Fibroblast of skin of left biceps (primary cell): Measurements from ENCODE around the gene PTPRS.

ENCODE experiments used
- DNase-seq, 2 experiments: peaks; one replicate each; pipeline ENCODE4 v3.0.0-alpha.2; 2013; ENCODE audit warnings: low read depth in 2 of 2

Gene PTPRS

DNA sequence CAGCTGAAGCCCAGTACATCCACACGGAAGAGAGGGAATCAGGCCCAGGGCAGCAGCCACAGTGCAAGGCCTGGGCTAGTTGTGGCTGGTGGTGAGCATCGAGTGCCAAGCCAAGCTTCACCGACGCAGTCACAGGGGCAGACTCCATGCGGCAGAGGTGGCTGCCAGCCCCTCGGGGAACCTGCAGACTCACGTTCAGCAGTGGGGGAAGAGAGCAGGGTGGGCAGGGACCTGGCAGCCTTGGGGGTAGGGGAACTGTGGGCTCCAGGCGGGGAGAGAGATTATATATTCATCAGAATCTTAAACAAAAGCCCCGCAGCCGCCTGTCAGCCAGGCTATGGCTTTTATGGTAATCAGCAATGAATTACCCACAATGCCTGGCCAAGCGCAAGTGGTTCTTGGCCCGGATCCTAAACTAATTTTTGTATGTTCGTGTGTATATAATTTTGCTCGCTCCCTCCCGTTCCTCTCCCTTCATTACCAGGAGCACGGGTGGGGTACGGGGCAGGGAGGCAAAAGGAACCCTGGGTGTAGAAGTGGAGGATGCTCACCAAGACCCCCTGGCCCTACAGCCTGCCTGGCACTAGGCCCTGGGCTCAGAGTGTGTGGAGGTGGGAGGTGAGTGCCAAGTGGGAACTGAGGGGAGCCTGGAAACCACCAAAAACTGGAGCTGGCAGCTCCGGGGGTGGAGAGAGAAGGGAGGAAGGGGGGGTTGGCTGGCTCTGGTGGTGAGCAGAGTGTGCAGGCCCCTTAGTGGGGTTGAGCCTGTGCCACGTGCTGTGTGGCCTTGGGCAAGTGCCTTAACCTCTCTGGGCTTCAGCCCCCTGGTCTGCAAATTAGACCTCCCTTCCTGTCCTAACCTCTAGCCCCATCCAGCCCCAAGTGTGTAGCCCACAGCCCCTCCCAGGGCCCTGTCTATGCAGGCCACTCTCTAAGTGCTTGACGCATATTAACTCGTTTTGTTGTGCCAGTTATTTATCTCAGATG, 31.9 kb downstream of the PTPRS start:
- DNase-seq: peak; percentile 70 to 72

DNA sequence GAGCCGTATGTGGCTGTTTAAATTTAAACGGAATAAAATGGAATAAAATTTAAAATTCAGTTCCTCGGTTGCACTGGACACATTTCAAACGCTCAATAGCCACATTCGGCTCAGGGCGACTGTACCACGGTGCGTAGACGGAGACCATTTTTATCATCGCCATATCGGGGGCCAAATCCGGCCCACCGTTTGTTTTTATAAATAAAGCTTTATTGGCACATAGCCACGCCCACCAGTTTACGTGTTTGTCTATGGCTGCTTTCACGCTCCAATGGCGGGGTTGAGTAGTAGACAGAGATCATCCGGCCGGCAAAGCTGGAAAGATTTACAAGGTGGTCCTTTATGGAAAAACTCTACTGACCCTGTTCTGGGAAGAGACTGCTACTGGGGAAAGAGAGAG, 33.0 kb downstream of the PTPRS start:
- DNase-seq: no peak

DNA sequence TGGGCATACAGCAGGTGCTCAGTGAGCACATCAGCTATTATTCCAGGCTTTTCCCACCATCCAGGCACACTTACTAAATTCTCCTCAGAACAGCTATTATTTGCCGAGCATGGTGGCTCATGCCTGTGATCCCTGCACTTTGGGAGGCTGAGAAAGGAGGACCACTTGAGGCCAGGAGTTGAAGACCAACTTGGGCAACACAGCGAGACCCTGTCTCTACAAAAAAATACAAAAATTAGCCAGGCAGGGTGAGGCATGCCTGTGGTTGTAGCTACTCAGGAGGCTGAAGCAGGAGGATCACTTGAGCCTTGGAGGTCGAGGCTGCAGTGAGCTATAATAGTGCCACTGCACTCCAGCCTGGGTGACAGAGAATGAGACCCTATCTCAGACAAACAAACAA, 35.4 kb downstream of the PTPRS start:
- no peak for DNase-seq

DNA sequence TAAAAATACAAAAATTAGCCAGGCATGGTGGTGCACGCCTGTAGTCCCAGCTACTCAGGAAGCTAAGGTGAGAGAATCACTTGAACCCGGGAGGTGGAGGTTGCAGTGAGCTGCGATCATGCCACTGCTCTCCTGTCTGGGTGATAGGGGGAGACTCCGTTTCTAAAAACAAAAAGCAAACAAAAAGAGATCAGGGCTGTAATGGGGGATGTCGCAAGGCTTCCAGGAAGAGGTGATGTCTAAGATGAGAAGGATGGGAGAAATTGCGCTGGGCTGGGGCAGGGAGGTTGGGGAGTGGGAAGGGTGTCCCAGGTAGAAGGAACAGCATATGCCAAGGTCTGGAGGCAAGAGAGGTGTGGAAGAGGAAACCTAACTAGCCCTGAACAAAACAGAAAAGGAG, 36.1 kb downstream of the PTPRS start:
- no peak for DNase-seq

DNA sequence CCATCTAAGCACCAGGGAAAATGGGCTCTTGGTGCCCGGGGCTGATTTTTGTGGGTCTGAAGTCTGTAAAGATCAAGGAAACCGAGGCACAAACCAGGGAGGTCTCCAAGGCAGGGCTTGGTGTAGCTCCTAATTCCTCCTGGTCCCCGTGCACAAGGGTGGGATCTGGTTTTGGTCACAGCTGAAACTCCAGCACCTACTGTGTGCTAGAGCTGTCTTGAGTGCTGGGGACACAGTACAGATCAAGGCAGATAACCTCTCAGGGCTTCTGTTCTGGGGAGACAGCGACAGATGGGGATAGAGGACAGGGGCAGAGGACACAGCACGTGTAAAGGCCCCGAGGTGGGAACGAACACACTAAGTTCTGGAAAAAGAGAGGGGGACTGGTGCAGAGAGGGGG, 37.4 kb downstream of the PTPRS start:
- DNase-seq: no peak

DNA sequence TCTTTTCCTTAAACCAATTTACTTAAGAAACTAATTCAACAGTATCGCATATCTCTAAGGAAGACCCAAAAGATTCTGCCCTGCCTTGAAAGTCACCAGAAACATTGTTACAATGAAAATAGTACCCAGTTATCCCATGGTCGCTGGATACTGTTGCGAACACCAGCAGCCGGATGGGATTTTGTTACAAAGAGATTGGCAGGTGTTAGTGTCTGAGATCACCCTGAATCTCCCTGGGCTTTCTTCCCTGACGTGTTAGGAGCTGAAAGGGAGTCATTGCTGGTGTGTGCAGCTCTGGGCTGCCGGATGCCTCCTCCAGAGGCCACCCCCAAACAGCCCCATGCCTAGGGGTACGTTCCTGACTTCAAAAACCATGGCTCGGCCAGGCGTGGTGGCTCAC, 38.2 kb downstream of the PTPRS start:
- no peak for DNase-seq

DNA sequence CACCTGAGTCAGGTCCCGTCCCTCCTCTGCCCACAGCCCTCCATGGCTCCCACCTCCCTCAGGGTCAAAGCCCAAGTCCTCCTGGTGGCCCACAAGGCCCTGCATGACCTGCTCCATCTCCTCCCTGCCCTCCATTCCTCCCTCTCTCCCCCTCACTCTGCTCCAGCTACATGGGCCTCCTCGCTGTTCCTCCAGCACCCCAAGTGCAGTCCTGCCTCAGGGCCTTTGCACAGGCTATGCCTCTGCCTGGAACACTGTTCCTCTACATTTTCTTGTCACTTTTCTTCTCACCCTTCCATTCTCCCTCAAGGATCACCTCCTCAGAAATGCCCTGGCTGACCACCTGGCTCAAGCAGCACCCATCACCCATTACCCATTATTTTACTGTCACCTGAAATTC, 41.5 kb downstream of the PTPRS start:
- no peak for DNase-seq

DNA sequence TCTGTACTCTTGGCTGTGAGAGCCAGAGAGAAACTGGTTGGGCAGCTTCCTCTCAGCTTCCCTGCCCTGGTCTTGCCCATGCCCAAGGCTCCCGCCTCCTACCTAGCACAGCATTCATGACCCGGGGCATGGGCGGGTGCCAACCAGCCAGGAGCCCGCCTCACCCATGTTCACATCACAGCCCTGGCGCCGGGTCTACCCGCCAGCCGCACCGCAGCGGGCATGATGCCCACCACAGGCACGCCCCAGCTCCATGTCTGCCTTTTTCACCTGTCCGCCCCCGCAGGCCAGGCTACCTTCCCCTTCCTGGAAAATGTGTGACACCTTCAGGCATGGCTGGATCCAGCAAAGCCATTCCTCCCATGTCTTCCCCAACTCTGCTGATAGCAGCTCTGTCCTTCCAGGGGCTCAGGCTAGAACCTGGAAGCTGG, 42.1 kb downstream of the PTPRS start:
- no peak for DNase-seq

DNA sequence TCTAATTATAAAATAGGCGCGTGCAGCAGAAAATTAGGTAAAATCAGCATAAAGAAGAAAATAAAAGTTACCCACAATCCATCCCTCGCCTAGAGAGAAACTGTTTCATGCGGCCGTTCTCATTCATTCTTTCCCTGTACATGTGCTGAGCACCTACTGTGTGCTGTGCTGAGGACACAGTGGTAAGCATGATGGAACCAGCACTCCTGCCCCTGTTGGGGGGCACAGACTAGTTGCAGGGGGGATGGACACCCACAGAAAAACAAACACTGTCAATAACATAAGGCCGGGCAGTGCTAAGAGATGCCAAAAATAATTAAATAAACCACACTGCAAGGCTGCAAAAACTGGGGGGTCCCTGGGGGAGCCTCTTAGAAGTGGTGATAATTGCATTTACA, 43.3 kb downstream of the PTPRS start:
- DNase-seq: no peak

DNA sequence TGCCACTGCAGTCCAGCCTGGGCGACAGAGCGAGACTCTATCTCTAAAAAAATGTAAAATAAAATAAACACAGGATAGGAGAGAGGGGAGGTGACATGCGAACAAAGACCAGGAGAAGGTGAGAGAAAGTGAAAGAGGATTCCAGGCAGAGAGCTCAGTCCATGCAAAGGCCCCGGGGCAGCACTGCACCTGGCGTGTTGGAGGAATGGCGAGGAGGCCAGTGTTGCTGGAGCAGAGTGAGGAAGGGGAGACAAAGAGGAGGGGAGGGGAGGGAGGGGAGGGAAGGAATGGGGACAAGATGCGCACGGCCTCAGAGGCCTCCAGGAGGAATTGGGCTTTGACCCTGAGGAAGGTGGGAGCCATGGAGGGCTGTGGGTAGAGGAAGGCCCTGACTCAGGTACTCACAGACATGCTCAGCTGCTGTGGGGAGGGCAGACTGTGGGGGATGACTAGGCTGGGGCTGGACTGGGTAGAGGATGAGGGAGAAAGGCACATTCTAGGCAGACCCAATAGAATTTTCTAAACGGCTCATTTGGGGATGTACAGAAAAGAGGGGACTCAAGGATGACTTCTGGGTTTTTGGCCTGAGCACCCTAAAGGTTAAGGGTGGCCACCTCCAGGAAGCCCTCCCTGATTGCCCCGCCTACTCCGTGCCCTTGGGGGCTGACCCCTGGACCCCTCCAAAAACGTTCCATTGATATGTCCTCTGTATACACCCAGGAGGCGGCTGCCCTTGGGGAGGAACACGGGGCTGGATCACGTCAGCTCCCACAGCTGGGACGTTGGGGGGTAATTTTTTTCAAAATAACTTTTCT, 43.9 kb downstream of the PTPRS start:
- DNase-seq: no peak

DNA sequence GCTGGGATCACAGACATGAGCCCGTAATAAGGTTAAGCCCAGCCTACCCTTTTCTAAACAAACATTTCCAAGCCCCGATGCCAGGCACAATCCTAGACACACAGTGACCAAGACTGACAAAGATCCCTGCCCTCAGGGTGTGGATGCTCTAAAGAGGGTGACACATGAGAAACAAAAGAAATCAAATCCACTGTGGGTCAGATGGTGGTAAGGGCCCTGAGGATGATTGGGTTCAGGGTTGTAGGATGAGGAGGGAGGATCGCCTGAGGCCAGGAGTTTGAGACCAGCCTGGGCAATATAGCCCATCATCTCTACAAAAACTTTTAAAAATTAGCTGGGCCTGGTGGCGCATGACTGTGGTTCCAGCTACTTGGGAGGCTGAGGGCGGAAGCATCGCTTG, 44.6 kb downstream of the PTPRS start:
- no peak for DNase-seq

DNA sequence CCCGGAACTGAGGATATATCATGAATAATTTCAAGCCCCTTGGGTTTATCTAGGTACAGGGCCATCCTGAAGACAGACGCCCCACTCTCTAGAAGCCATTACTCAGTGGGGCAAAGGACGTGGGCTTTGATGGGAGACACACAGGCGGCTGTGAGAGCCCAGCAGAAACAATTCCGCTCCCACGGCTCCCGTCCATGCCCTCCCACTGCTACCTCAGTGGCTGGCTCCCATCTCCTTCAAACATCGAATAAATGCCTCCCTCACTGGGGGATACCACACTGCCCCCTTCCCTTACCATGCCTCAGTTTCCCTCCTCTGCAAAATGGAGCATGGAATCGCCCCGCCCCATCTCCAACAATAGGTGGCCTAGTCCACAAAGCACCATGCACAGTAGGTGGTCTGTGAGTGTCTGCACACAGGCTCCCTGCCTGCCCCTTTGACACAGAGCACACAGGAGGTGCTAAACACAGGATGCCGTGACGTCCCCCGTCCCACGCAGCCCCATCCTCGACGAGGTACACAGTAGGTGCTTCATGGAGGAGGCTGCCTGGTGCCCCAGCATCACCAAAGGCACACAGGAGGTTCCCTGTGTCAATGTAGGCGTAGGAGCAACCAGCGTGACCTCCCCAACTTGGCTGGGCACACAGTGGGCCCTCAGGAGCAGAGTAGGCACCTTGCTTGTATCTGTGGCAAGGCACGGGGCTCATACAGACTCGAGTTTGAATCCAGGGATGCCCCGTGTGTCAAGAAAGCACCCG, 46.0 kb downstream of the PTPRS start:
- no peak for DNase-seq

DNA sequence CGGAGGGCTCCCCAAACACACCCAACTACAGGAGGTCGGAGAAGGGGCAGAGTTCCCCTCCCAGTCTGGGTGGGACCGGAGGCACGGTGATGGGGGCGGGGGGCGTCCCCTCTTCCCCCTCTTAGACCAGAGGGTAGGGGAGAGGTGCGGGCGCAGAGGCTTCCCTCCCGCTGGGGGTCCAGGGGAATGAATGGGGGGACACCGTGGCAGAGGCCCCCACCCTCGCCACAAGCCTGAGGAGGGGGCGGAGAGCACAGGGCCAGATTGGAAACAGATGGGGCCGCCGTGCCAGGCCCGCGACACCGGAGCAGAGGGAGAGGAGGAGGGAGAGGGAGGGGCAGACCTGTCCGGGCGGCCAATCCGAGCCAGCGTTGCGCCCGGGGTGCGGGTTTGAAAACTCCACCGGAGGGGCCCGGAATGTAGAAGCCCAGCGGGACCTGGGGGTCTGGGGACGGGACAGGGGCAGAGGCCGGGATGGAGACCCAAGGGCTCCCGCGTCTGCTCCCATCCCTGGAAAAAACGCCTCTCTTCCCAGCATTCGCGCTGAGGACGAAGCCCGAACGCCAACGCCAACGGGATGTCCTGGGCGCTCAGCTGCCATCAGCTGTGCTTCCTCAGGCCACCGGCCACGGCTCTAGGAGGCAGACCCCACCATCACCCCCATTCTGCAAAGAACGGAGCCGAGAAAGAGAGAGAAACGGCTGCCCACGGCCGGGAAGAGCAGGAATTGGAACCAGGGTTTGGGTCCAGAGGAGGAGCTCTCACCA, 46.8 kb downstream of the PTPRS start:
- peak; percentile 22 to 27 for DNase-seq

DNA sequence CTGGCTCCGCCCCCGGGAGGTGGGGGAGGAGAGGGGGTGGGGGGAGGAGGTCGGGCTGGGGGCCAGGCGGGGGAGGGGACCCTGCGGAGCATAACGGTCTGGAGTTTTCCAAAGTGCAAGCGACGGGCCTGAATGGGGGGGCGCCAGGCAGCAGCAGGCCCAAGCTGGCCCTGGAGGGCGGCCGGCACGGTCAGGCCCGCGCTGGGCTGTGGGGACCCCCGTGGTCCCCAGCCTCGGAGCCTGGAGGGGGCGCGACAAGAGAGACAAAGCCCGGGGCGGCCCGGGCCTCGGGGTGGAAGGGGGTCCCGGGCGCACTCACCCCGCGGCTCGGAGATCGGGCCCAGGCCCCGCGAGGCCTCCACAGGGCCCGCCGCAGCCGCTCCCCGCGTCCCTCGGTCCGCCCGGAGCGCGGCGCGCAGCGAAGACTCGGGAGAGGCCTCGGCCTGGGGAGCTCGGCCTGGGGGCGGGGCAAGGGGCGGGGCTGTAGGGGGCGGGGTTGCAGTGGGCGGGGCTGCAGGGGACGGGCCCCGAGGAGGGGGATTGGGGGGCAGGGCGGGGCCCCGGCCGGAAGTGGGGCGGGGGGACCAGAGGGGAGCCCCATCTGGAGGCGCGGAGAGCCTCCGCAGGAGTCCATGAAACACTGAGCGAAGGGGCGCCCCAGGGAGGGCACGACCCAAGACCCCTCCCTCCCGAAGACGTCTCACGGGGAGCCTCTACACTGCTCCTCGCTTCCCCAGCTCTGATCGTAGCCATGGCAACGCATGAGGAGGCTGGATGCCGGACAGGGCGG, 47.6 kb downstream of the PTPRS start:
- DNase-seq: peak; percentile 42 to 47

DNA sequence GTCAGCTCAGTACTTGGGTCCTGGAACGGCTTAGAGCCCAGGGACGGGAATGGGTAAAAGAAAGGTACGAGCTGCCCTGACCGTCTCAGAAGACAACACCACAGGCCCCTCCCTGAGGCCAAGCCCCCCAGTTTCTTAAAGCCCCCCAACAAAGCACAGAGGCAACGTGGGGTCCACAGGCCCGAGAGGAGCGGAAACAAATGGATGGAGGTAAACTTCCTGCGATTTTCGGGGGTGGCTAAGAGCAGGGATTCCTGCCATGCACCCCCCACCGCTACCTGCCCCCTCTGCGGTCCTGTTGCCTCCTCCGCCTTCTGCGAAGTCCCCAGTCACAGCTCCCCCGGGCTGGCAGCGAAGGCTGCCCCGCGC, 48.2 kb downstream of the PTPRS start:
- DNase-seq: no peak

DNA sequence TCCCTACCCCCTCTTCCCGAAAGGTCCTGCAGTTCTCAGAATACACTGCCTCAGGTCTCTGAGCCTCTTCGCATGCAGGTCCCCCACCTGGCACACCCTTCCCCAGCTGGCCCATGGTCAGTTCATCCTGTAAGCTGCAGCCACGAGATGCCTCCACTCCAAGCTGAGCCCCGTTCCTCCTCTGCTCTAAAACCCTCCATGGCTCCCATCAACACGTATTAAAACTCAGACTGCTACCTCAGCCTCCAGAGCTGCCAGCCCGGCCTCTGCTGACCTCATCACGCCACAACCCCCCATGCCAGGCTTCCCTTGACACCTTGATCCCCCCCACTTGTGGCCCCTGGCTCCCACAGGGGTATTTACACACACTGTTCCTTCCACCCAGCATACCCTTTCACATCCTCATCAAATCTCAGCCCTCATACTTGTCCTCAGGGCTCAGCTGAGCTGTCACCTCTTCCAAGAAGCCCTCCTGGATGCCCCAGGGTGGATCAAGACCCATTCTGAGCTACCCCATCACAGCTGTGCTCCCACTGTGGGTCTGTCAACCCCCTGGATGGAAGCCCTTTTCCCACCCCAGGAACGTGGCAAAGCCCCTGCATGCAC, 48.9 kb downstream of the PTPRS start:
- no peak for DNase-seq
